Panc1 (cell line): ENCODE measurements around the gene POLD1. TPM values are rescaled to one million over a fixed set of nuclear protein-coding genes. Genes with fewer than 3 reads are reported as not detected.

Experiments
- ATAC-seq: fragments of 200-7000 bp; cut with Tn5 transposase; 2 replicates; pipeline ENCODE4 v1.9.1; 2020; ENCODE audit warnings: mild to moderate bottlenecking, moderate library complexity
- BruUV-seq: library from RNA; stranded (reverse); fragments of 400-500 nt; replicated peaks from 2 replicates; lab custom pipeline; 2021; lab: Mats Ljungman, UMichigan
- CTCF ChIA-PET: fragments of 300-600 bp; sonication (Branson Sonifier 250); formaldehyde crosslinking; loops from one replicate; lab custom pipeline; 2022; ENCODE audit warnings: antibody characterized with exemption; lab: Charles Lee
- POLR2A ChIA-PET: fragments of 300-600 bp; sonication (Branson Sonifier 250); formaldehyde crosslinking; loops from one replicate; lab custom pipeline; 2022; ENCODE audit warnings: antibody characterized with exemption; lab: Charles Lee
- DNase-seq: peaks from one replicate; pipeline ENCODE4 v3.0.0-alpha.2; 2010; ENCODE audit warnings: low read depth, low spot score
- H3K27ac ChIP-seq: 2 replicates; pipeline ENCODE4 v1.5.1; 2011; ENCODE audit warnings: mild to moderate bottlenecking, low read length, inconsistent platforms
- H3K27me3 ChIP-seq: fragments of 200-500 bp; sonication (Bioruptor generic); 2 replicates; pipeline ENCODE4 v1.6.0; 2014; ENCODE audit warnings: low read length, inconsistent platforms; ENCODE audit not compliant: control insufficient read depth, insufficient read depth
- H3K36me3 ChIP-seq: fragments of 200-500 bp; sonication (Bioruptor generic); 2 replicates; pipeline ENCODE4 v1.5.1; 2014; ENCODE audit warnings: inconsistent platforms, mild to moderate bottlenecking, low read length, moderate library complexity; ENCODE audit not compliant: control insufficient read depth, insufficient read depth
- H3K4me1 ChIP-seq: 2 replicates; pipeline ENCODE4 v1.5.1; 2011; ENCODE audit warnings: inconsistent platforms, mild to moderate bottlenecking, low read length, moderate library complexity; ENCODE audit not compliant: control insufficient read depth, insufficient read depth
- H3K4me3 ChIP-seq, 2 experiments: 2 replicates each; pipeline ENCODE4 v1.5.1; 2011 to 2012; ENCODE audit warnings: low read depth in 2 of 2, low read length in 2 of 2, mild to moderate bottlenecking in 2 of 2, inconsistent platforms in 1 of 2, moderate library complexity in 1 of 2
- H3K9me3 ChIP-seq: fragments of 200-500 bp; sonication (Bioruptor generic); 2 replicates; pipeline ENCODE4 v1.5.1; 2014; ENCODE audit warnings: low read depth, mild to moderate bottlenecking, inconsistent platforms, low read length, moderate library complexity; ENCODE audit not compliant: control insufficient read depth, insufficient read depth
- POLR2AphosphoS5 ChIP-seq: IDR thresholded peaks from 2 replicates; pipeline ENCODE4 v1.6.1; 2012; ENCODE audit warnings: mild to moderate bottlenecking, low read depth, low read length, moderate library complexity
- SIN3A ChIP-seq: IDR thresholded peaks from 2 replicates; pipeline ENCODE4 v1.6.1; 2012; ENCODE audit warnings: low read depth, mild to moderate bottlenecking, low read length, moderate library complexity, borderline replicate concordance; ENCODE audit not compliant: insufficient read depth
- TCF7L2 ChIP-seq: IDR thresholded peaks from 2 replicates; pipeline ENCODE4 v1.6.1; 2011; ENCODE audit warnings: mild to moderate bottlenecking, low read depth, low read length, inconsistent platforms
- in situ Hi-C: cut with HindIII; loops from 2 replicates; pipeline ENCODE4 v1.10.0; 2016; ENCODE audit warnings: low sequenced_read_pairs, low pct_unique_long_range_greater_than_20kb
- intact Hi-C: fragments of 100-400 bp; cut with micrococcal nuclease; formaldehyde crosslinking; loops from one replicate; pipeline ENCODE4 v1.10.0; 2022; ENCODE audit not compliant: unreplicated experiment
- total RNA-seq: library from RNA; stranded (reverse); gene quantifications from one replicate; pipeline ENCODE4 v1.2.1, GENCODE V29; 2021; ENCODE audit not compliant: unreplicated experiment
- TF ChIP-seq, protein P1 (sequence below), 2 experiments: IDR thresholded peaks; 2 replicates each; pipeline ENCODE4 v1.6.1; 2011 to 2012; ENCODE audit warnings: low read depth in 2 of 2, control low read depth in 1 of 2, low read length in 1 of 2, mild to moderate bottlenecking in 1 of 2, moderate library complexity in 1 of 2; ENCODE audit not compliant: insufficient read depth in 1 of 2
- TF ChIP-seq, protein P2 (sequence below): fragments of 450-650 bp; IDR thresholded peaks from 2 replicates; pipeline ENCODE4 v1.5.1; 2017; ENCODE audit warnings: mild to moderate bottlenecking

Gene POLD1
- total RNA-seq, 1 experiment from 2014 or later, result 71.7 TPM

DNA sequence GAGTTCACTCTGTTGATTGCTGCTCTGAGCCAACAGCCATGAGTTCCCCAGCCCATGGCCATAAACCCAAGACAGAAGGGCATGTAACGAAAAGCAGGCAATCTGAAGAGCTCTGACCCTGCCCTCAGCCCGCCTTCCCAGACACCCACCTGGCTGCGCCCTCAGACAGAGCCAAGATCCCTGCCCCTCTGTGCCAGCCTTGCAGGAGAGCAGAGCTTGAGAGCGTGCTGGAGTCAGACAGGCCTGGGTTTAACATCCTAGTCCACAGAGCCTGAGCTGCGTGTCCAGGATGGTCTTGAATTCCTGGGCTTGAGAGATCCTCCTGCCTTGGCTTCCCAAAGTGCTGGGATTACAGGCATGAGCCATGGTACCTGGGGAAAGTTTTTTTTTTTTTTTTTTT is 73.2 kb downstream of the POLD1 start:
- no peak overlapping the region for H3K4me3 ChIP-seq
- DNase-seq (no peak), ATAC-seq (no peak)
- no peaks in the 10 kb centered on the region for H3K27me3 ChIP-seq
- TF ChIP-seq, protein P1, sequence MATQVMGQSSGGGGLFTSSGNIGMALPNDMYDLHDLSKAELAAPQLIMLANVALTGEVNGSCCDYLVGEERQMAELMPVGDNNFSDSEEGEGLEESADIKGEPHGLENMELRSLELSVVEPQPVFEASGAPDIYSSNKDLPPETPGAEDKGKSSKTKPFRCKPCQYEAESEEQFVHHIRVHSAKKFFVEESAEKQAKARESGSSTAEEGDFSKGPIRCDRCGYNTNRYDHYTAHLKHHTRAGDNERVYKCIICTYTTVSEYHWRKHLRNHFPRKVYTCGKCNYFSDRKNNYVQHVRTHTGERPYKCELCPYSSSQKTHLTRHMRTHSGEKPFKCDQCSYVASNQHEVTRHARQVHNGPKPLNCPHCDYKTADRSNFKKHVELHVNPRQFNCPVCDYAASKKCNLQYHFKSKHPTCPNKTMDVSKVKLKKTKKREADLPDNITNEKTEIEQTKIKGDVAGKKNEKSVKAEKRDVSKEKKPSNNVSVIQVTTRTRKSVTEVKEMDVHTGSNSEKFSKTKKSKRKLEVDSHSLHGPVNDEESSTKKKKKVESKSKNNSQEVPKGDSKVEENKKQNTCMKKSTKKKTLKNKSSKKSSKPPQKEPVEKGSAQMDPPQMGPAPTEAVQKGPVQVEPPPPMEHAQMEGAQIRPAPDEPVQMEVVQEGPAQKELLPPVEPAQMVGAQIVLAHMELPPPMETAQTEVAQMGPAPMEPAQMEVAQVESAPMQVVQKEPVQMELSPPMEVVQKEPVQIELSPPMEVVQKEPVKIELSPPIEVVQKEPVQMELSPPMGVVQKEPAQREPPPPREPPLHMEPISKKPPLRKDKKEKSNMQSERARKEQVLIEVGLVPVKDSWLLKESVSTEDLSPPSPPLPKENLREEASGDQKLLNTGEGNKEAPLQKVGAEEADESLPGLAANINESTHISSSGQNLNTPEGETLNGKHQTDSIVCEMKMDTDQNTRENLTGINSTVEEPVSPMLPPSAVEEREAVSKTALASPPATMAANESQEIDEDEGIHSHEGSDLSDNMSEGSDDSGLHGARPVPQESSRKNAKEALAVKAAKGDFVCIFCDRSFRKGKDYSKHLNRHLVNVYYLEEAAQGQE (IDR thresholded peaks at IDR 0.05; ENCODE audit: insufficient read depth in 1 of 2, low read depth in 2 of 2, low read length in 1 of 2), result no peak
- TF ChIP-seq POLR2AphosphoS5 (no peak), SIN3A (no peak), TCF7L2 (no peak)
- TF ChIP-seq, protein P2, sequence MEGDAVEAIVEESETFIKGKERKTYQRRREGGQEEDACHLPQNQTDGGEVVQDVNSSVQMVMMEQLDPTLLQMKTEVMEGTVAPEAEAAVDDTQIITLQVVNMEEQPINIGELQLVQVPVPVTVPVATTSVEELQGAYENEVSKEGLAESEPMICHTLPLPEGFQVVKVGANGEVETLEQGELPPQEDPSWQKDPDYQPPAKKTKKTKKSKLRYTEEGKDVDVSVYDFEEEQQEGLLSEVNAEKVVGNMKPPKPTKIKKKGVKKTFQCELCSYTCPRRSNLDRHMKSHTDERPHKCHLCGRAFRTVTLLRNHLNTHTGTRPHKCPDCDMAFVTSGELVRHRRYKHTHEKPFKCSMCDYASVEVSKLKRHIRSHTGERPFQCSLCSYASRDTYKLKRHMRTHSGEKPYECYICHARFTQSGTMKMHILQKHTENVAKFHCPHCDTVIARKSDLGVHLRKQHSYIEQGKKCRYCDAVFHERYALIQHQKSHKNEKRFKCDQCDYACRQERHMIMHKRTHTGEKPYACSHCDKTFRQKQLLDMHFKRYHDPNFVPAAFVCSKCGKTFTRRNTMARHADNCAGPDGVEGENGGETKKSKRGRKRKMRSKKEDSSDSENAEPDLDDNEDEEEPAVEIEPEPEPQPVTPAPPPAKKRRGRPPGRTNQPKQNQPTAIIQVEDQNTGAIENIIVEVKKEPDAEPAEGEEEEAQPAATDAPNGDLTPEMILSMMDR, result no peak
- no peaks in the 10 kb centered on the region for H3K36me3 ChIP-seq
- no TSS peak for BruUV-seq
- no peak overlapping the region for H3K27ac ChIP-seq
- no peaks in the 10 kb centered on the region; the same call in none of the 2 replicates for H3K4me1 ChIP-seq
- ChIA-PET POLR2A (no interaction called here), CTCF (no interaction called here)
- intact Hi-C loops, result no loop called here
- no peaks in the 10 kb centered on the region for H3K9me3 ChIP-seq
- in situ Hi-C loops, result no loop called here

DNA sequence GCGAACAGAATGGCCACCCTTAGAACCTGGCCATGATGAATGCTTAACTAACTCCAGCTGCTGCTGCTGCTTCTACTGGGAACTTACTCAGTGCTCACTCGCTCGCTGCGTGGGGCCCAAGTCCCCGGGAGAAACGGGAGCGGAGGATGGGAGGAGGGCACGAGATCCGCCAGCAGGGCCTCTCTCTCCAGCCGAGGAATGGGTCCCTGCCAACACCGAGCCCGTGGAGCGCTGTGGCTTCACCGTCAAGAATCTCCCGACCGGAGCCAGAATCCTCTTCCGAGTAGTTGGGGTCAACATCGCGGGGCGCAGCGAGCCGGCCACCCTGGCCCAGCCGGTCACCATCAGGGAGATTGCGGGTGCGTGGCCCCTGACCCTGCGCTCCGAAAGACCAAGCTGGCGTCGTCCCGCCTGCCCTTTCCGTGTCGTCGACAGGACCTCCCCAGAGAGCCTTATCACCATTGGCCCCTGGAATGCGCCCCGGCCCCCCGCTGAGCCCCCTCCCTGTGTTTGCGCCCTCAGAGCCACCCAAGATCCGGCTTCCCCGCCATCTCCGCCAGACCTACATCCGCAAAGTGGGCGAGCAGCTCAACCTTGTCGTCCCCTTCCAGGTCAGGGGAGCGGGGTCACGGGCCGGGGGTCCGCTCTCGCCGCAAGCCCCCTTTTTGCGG is 74.4 kb downstream of the POLD1 start:
- no peak for ATAC-seq
- intact Hi-C loops (no loop called here), in situ Hi-C loops (no loop called here)
- H3K4me1 ChIP-seq, result no peaks in the 10 kb centered on the region; the same call in none of the 2 replicates
- ChIA-PET CTCF (interaction anchor here (0.7 kb wide), 1 partner anchor 208 kb away, joined by 5 read pairs; no protein-coding TSS in a partner anchor), POLR2A (no interaction called here)
- H3K27me3 ChIP-seq, result no peaks in the 10 kb centered on the region
- TF ChIP-seq, protein P1 (IDR thresholded peaks at IDR 0.05; ENCODE audit: insufficient read depth in 1 of 2, low read depth in 2 of 2, low read length in 1 of 2), result no peak
- TF ChIP-seq, protein P2, result no peak
- TF ChIP-seq POLR2AphosphoS5, result no peak
- no peak for TF ChIP-seq TCF7L2
- no peak for TF ChIP-seq SIN3A
- no peaks in the 10 kb centered on the region for H3K9me3 ChIP-seq
- no TSS peak for BruUV-seq
- DNase-seq, result no peak
- H3K36me3 ChIP-seq, result no peaks in the 10 kb centered on the region
- H3K27ac ChIP-seq, result no peak overlapping the region
- no peak overlapping the region for H3K4me3 ChIP-seq
